BE2C (cell line): Measurements from ENCODE around the gene POLDIP2.

Source experiments
- DNase-seq: peaks from one replicate; pipeline ENCODE4 v3.0.0-alpha.2; 2020
- H3K27me3 ChIP-seq: fragments of 250-450 bp; sonication (Bioruptor Pico); 2 replicates; pipeline ENCODE4 v1.5.1; 2020; ENCODE audit warnings: mild to moderate bottlenecking
- H3K36me3 ChIP-seq: fragments of 250-450 bp; sonication (Bioruptor Pico); 2 replicates; pipeline ENCODE4 v1.5.1; 2020; ENCODE audit warnings: mild to moderate bottlenecking
- H3K4me1 ChIP-seq: fragments of 250-450 bp; sonication (Bioruptor Pico); 2 replicates; pipeline ENCODE4 v1.5.1; 2020
- H3K4me3 ChIP-seq: 2 replicates; pipeline ENCODE4 v1.5.1; 2011; ENCODE audit warnings: low read depth, low read length
- H3K9me3 ChIP-seq: fragments of 250-450 bp; sonication (Bioruptor Pico); 2 replicates; pipeline ENCODE4 v1.5.1; 2020
- TF ChIP-seq, protein P1 (sequence below): IDR thresholded peaks from 2 replicates; pipeline ENCODE4 v1.5.1; 2012; ENCODE audit warnings: mild to moderate bottlenecking, low read depth, low read length

POLDIP2 gene

DNA sequence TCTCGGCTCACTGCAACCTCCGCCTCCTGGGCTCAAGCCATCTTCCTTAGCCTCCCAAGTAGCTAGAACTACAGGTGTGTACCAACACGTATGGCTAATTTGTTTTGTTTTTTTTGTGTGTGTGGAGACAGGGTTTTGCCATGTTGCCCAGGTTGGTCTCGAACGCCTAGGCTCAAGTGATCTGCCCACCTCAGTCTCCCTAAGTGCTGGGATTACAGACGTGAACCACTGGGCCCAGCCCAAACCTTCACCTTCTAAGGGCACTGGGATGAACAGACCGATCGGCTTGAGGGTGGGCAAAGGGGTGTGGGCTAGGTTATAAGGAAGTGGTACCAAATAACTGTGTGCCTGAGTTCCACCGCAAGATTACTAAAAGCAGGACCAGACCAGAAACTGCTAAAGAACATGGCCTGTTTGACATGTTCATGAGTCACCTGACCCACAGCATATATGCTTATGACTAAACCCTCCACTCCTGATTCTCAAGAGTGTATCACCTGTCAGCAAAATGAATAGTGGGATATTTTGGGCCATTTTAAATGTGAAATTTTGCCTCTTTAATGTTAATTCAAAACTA lies 30.2 kb downstream of the POLDIP2 start:
- TF ChIP-seq, protein P1, sequence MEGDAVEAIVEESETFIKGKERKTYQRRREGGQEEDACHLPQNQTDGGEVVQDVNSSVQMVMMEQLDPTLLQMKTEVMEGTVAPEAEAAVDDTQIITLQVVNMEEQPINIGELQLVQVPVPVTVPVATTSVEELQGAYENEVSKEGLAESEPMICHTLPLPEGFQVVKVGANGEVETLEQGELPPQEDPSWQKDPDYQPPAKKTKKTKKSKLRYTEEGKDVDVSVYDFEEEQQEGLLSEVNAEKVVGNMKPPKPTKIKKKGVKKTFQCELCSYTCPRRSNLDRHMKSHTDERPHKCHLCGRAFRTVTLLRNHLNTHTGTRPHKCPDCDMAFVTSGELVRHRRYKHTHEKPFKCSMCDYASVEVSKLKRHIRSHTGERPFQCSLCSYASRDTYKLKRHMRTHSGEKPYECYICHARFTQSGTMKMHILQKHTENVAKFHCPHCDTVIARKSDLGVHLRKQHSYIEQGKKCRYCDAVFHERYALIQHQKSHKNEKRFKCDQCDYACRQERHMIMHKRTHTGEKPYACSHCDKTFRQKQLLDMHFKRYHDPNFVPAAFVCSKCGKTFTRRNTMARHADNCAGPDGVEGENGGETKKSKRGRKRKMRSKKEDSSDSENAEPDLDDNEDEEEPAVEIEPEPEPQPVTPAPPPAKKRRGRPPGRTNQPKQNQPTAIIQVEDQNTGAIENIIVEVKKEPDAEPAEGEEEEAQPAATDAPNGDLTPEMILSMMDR: no peak
- H3K4me1 ChIP-seq: no peaks in the 10 kb centered on the region
- no peak for DNase-seq
- no peak overlapping the region for H3K4me3 ChIP-seq
- no peaks in the 10 kb centered on the region for H3K9me3 ChIP-seq
- H3K27me3 ChIP-seq: no peaks in the 10 kb centered on the region
- H3K36me3 ChIP-seq: peaks cover 11% of the 10 kb centered on the region

DNA sequence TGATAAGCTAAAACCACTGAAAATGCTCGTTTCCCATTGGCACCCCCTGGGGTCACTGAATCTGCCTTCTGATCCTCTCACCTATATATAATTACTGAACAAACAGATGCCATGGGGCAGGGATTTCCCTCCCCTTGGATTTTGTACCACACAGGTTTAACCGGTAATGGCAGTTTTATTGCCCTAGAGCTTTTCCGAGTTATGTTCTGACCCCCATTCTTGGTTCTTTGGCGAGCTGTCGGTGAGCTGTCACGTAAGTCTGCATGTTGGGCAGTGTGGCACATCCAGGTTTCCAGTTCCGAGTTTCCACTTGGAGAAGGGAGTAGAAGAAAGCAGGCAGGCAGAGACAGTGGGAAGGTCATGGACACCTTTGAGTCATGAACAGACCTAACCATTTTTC lies 31.2 kb downstream of the POLDIP2 start:
- Histone ChIP-seq H3K4me1 (no peaks in the 10 kb centered on the region), H3K36me3 (peaks cover 11% of the 10 kb centered on the region), H3K4me3 (no peak overlapping the region), H3K9me3 (no peaks in the 10 kb centered on the region), H3K27me3 (no peaks in the 10 kb centered on the region)
- DNase-seq: no peak
- TF ChIP-seq, protein P1: no peak

DNA sequence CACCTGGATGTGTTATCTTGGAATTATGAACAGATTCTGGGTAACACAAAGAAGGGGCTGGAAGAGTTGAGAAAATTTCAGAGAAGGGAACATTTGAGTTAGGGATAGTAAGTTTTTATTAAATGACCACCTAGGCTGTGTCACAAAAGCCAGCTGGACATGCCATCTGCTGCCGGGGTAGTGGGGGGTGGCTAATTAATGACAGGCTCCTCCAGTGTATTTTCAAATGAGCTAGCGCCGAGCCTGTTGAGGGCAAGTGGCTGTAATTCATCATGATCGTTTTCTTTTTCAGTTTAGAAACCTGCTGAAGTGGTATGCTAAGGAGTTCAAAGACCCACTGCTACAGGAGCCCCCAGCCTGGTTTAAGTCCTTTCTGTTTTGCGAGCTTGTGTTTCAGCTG lies 32.1 kb downstream of the POLDIP2 start:
- H3K27me3 ChIP-seq: no peaks in the 10 kb centered on the region
- peaks cover 15% of the 10 kb centered on the region for H3K36me3 ChIP-seq
- H3K4me1 ChIP-seq: no peaks in the 10 kb centered on the region
- DNase-seq: no peak
- TF ChIP-seq, protein P1: no peak
- H3K9me3 ChIP-seq: no peaks in the 10 kb centered on the region
- H3K4me3 ChIP-seq: no peak overlapping the region

DNA sequence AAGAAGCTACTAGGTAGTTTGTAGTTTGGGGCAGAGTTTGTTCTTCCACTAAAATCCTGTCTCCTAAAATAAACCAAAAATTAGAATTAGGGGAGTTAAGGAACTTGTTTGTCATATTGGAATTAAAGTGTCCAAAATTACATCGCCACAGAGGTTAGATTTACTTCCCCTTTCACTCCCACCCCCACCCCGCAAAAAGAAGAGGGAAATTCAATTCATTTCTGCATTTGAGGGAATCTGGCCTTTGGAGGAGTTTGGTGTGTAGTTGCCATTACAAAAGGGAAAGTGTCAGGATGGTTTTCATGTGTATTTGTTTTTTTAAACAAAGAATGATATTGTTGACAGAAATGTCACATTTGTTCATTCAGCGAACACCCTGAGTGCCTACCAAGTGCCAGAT lies 32.5 kb downstream of the POLDIP2 start:
- no peak for DNase-seq
- H3K4me3 ChIP-seq: no peak overlapping the region
- peaks cover 15% of the 10 kb centered on the region for H3K36me3 ChIP-seq
- H3K4me1 ChIP-seq: no peaks in the 10 kb centered on the region
- TF ChIP-seq, protein P1: no peak
- no peaks in the 10 kb centered on the region for H3K9me3 ChIP-seq
- no peaks in the 10 kb centered on the region for H3K27me3 ChIP-seq

DNA sequence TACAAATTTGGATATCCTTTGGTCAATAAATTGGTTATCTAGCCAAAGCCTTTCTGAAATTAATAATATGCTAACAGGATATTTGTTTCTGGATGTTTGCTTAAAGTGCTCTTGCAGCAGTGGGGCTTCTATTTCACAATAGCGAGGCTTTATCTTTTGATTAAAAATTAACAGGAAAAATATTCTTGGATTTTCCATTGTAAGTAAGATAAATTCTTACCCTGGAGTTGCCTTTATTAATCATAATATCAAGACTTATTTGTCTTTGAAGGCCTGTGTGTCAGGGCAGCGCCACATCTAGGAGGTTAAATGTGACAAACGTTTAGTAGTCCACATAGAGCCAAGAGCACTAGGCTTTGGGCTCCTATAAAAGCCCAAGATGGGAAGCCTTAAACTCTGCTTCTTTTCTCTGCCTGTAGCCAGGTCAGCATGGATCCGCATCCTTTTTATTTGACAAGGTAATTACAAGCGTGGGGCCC lies 33.0 kb downstream of the POLDIP2 start:
- H3K4me3 ChIP-seq: no peak overlapping the region
- no peaks in the 10 kb centered on the region for H3K4me1 ChIP-seq
- TF ChIP-seq, protein P1: no peak
- H3K36me3 ChIP-seq: peaks cover 15% of the 10 kb centered on the region
- DNase-seq: no peak
- no peaks in the 10 kb centered on the region for H3K27me3 ChIP-seq
- no peaks in the 10 kb centered on the region for H3K9me3 ChIP-seq

DNA sequence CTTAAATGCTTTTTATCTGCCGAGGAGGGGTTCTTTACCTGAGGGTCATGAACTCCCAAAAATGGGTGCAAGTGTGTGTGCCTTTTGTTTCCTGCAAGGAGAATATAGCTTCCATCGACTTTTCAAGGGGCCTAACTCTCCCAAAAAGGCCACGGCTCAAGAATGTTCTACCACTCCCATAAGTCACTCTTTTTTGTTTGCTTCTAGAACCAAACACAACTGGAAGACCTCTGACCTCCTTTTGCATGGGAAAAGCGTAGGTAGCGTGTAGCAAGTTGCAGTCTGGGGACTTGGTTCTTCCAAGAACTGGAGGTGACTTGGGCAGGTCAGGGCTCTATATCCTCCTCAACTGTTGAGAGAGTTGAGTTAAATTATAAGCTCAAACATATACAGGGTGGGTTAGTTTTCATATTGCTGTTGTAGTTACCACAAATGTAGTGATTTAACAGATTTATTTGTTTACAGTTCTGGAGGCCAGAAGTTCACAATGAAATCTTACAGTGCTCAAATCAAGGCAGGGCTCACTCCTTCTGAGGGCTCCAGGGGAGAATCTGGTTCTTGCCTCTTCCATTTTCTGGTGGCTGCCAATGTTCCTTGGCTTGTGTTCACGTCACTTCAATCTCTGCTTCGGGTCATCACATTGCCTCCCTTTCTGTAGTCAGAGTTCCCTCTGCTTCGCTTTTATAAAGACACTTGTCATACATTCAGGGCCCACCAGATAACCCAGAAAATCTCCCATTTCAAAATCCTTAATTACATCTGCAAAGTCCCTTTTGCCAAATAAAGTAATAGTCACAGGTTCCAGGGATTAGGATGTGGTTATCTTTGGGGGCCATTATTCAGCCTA lies 36.9 kb downstream of the POLDIP2 start:
- no peak for DNase-seq
- Histone ChIP-seq H3K36me3 (peaks cover 4% of the 10 kb centered on the region), H3K4me1 (no peaks in the 10 kb centered on the region; the same call in 1 of the 2 replicates), H3K4me3 (peak overlapping the region; percentile 87), H3K27me3 (no peaks in the 10 kb centered on the region), H3K9me3 (no peaks in the 10 kb centered on the region)
- TF ChIP-seq, protein P1: no peak
